Pons (tissue), 1 donor: Measurements from ENCODE around the gene BOLL.
"Not testable (repeated sequence)": the region's sequence is repeated elsewhere in the genome, so short reads cannot be mapped to it uniquely, and the experiment has no call there.

Experiments
- DNase-seq: peaks from one replicate; pipeline ENCODE4 v3.0.0-alpha.2; 2016; ENCODE audit warnings: low spot score

The BOLL gene

DNA sequence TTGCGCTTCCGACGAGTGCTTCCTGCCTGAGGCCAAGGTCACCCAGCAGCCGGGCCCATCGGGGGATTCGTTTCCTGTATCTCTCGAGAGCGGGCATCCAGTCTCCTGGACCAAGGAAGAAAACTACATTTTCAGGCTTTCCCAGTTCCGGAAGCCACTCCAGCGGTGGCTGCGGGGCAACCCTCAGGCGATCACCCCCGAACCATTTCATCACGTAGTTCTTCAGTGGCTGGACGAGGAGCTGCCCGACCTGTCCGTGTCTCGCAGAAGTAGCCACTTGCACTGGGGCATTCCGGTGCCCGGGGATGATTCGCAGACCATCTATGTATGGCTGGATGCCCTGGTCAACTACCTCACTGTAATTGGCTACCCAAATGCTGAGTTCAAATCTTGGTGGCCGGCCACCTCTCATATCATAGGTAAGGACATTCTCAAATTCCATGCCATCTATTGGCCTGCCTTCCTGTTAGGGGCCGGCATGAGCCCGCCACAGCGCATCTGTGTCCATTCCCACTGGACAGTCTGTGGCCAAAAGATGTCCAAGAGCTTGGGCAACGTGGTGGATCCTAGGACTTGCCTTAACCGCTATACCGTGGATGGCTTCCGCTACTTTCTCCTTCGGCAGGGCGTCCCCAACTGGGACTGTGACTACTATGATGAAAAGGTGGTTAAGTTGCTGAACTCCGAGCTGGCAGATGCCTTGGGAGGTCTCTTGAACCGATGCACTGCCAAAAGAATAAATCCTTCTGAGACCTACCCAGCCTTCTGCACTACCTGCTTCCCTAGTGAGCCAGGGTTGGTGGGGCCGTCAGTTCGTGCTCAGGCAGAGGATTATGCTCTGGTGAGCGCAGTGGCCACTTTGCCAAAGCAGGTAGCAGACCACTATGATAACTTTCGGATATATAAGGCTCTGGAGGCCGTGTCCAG, 78.9 kb downstream of the BOLL start:
- no peak for DNase-seq

DNA sequence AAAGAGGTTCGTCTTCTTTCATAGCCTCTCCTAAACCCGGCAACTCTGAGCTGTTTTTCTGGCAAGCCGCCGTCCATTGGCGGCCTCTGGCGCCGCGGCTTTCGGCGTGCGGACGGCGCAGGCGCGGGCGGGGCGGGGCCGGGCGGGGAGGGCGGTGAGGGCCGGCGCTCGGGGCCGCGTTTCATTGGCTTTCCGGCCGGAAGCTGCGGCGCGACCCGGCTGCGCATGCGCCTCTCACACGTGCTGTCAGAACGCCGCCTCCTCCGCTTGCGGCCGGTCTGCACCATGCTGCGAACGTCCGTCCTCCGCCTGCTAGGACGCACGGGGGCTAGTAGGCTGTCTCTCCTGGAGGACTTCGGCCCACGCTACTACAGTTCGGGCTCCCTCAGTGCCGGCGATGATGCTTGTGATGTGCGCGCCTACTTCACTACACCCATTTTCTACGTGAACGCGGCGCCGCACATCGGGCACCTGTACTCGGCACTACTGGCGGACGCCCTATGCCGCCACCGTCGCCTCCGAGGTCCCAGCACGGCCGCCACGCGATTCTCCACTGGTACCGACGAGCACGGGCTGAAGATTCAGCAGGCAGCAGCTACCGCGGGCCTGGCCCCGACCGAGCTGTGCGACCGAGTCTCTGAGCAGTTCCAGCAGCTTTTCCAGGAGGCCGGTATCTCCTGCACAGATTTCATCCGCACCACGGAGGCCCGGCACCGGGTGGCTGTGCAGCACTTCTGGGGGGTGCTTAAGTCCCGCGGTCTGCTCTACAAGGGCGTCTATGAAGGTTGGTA, 79.8 kb downstream of the BOLL start, which contains the start of gene MARS2:
MARS2 (plus strand) TSS at position 249 of the 791 bp plus-strand sequence; CDS start at position 286, 37 bp downstream.
- DNase-seq: no peak

DNA sequence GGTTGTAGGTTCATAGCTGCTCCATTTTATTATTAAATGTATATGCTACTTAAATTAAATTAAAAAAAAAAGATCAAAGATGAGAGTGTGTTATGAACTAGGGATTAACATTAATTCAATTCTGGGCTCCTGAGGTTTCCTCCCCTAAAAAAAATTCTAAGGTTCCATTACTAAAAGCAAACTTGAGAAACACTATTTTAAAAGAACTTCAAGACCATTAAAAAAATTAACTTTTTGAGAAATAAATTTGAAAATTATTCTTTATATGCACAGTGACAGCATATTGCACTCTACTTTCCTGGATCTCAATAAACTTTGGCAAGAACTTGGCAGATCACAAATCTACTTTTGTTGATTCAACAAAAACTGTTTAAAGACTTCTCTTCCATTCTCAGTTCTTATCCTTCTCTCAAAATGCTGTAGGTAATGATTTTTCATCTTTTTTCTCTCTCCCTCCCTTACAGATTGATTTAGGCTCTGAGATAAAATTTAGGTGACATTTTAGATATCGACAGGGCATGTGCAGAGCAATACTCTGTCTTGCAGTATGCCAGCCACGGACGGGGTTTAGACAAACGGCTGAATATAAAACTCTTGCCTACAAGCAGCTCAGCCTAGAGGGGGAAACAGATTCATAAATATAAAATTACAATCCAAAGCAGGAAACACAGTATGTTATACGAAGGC, 80.5 kb downstream of the BOLL start:
- peak; percentile 84 for DNase-seq

DNA sequence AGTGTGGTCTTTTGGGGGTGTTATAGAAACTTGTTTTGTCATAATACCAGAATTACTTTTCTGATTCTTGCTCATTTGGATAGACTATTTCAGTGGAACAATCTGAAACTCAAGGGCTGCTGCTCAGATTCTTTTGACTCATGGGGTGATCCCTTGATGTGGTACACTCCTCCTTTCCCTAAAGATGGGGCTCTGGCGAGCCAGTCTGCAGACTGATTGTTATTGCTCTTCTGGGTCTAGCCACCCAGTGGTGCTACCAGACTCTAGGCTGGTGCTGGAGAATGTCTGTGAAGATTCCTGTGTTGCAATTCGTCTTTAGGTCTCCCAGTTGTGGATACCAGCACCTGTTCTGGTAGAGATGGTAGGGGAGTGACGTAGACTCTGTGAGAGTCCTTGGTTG, 84.2 kb downstream of the BOLL start:
- DNase-seq: no peak

DNA sequence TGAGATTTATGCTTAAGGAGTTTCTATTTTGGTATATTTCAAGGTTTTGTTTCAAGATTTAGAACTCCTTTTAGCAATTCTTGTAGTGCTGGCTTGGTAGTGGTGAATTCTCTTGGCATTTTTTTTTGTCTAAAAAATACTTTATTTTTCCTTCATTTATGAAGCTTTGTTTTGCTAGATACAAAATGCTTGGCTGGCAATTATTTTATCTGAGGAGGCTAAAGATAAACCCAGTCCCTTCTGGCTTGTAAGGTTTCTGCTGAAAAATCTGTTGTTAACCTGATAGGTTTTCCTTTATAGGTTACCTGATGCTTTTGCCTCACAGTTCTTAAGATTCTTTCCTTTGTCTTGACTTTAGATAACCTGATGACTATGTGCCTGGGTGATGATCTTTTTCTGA, 85.4 kb downstream of the BOLL start:
- DNase-seq: not testable (repeated sequence)

DNA sequence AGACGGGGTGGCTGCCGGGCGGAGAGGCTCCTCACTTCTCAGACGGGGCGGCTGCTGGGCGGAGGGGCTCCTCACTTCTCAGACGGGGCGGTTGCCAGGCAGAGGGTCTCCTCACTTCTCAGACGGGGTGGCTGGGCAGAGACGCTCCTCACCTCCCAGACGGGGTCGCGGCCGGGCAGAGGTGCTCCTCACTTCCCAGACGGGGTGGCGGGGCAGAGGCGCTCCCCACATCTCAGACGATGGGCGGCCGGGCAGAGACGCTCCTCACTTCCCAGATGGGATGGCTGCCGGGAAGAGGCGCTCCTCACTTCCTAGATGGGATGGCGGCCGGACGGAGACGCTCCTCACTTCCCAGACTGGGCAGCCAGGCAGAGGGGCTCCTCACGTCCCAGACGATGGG, 88.5 kb downstream of the BOLL start:
- not testable (repeated sequence) for DNase-seq

DNA sequence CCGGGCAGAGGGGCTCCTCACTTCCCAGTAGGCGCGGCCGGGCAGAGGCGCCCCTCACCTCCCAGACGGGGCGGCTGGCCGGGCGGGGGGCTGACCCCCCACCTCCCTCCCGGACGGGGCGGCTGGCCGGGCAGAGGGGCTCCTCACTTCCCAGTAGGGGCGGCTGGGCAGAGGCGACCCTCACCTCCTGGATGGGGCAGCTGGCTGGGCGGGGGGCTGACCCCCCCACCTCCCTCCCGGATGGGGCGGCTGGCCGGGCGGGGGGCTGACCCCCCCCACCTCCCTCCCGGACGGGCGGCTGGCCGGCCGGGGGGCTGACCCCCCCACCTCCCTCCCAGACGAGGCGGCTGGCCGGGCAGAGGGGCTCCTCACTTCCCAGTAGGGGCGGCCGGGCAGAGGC, 89.1 kb downstream of the BOLL start:
- DNase-seq: not testable (repeated sequence)

DNA sequence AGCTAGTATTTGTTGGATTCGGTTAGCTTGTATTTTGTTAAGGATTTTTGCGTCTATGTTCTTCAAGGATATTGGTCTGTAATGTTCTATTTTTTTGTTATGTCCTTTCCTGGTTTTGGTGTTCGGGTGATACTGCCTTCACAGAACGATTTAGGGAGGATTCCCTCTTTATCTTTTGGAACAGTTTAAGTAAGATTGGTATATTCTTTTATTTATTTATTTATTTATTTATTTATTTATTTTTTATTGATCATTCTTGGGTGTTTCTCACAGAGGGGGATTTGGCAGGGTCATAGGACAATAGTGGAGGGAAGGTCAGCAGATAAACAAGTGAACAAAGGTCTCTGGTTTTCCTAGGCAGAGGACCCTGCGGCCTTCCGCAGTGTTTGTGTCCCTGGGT, 89.9 kb downstream of the BOLL start:
- not testable (repeated sequence) for DNase-seq

DNA sequence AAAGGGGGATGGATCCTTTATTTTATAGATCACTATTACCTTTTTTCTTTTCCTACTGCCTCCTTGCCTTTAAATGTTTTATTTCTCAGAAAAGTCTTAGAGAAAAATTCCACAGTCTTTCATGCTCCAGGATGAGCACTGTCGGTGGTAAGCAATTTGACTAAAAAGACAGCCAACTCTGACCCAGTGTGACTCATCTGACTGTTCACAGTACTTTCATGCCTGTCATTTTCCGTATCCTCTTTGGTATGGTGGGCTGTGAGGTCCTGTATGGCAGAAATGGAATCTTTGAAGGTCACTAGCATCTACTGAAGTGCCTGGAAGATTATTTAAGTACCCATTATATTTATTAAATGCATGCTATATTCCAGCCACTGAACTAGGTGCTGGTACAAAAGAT, 107.6 kb downstream of the BOLL start:
- no peak for DNase-seq

DNA sequence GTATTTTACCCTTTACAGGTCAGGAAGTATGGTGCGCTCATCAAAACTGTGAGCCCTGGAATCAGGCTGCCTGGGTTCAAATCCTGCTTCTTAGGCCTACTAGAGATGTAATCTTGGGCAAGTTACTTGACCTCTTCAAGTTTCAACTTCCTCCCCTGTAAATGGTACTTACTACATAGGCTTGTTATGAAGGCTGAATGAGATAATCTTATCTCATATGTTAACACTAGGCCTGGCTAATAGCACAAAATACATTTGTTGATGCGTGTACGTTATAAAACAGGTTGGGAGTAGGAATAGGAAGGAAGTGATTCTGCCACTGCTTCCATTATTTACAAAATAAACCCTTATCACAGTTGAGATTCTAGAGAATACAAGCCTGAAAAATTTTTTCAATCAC, 108.1 kb downstream of the BOLL start:
- DNase-seq: no peak
